ENCODE data around the gene ZBTB8A.

The ZBTB8A gene

DNA sequence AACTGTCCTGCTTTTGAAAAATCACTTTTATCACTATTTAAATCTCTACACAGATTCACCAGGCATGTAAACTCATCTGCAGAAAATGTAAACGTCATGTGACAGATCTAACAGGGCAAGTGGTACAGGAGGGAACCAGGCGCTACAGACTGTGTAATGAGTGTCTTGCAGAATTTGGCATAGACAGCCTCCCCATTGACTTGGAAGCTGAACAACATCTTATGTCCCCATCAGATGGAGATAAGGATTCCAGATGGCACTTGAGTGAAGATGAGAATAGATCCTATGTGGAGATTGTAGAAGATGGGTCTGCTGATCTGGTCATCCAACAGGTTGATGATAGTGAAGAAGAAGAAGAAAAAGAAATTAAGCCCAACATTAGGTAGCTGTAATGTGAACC, 60.8 kb downstream of the ZBTB8A start:
- Histone ChIP-seq H3K36me3 (no peaks in the 10 kb centered on the region), H3K9me3 (no peaks in the 10 kb centered on the region), H3K27me3 (no peaks in the 10 kb centered on the region), H3K27ac (no peak overlapping the region), H3K4me1 (ENCODE audit: control insufficient read depth in 1 of 2, insufficient read depth in 1 of 2, low read depth in 1 of 2, low read length in 1 of 2) (no peaks in the 10 kb centered on the region), H3K4me3 (ENCODE audit: low read depth in 1 of 2, low read length in 1 of 2) (no peak overlapping the region)
- TF ChIP-seq, protein P1, sequence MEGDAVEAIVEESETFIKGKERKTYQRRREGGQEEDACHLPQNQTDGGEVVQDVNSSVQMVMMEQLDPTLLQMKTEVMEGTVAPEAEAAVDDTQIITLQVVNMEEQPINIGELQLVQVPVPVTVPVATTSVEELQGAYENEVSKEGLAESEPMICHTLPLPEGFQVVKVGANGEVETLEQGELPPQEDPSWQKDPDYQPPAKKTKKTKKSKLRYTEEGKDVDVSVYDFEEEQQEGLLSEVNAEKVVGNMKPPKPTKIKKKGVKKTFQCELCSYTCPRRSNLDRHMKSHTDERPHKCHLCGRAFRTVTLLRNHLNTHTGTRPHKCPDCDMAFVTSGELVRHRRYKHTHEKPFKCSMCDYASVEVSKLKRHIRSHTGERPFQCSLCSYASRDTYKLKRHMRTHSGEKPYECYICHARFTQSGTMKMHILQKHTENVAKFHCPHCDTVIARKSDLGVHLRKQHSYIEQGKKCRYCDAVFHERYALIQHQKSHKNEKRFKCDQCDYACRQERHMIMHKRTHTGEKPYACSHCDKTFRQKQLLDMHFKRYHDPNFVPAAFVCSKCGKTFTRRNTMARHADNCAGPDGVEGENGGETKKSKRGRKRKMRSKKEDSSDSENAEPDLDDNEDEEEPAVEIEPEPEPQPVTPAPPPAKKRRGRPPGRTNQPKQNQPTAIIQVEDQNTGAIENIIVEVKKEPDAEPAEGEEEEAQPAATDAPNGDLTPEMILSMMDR (IDR thresholded peaks at IDR 0.05): no peak

DNA sequence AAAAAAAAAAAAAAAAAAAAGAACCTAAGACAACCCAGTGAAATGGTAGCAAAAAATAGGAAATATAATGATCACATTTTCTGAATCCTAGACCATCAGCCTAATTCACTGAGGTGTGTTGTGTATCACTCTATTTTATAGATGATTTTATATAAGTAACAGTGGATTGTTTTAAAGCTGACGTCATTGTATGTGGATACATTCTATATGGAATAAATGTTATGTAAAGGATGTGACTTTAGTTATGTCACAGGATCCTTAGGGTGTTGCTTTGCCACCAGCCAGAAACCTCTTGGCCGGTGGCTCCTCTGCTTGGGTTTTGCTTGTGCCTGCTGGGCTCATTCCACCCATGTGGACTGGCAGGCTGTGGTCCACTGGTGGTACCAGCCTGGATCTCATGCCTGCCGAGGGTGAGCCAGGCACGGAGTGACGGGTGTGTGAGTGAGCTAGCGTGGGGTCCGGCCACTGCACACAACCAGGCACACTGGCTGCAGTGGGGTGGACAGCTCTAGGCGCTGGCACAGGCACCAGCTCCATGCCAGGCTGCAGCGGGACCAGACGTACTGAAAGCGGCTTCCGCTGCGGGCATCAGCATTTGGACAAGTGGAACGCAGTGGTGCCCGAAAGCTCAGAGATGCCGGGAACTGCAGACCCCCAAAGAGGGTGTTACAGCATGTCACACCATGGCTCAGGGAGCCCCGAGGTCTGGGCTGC, 66.6 kb downstream of the ZBTB8A start:
- TF ChIP-seq, protein P1 (IDR thresholded peaks at IDR 0.05): no peak
- Histone ChIP-seq H3K4me1 (ENCODE audit: control insufficient read depth in 1 of 2, insufficient read depth in 1 of 2, low read depth in 1 of 2, low read length in 1 of 2) (no peaks in the 10 kb centered on the region), H3K36me3 (no peaks in the 10 kb centered on the region), H3K27me3 (no peaks in the 10 kb centered on the region), H3K4me3 (ENCODE audit: low read depth in 1 of 2, low read length in 1 of 2) (no peak overlapping the region), H3K27ac (no peak overlapping the region), H3K9me3 (no peaks in the 10 kb centered on the region)

DNA sequence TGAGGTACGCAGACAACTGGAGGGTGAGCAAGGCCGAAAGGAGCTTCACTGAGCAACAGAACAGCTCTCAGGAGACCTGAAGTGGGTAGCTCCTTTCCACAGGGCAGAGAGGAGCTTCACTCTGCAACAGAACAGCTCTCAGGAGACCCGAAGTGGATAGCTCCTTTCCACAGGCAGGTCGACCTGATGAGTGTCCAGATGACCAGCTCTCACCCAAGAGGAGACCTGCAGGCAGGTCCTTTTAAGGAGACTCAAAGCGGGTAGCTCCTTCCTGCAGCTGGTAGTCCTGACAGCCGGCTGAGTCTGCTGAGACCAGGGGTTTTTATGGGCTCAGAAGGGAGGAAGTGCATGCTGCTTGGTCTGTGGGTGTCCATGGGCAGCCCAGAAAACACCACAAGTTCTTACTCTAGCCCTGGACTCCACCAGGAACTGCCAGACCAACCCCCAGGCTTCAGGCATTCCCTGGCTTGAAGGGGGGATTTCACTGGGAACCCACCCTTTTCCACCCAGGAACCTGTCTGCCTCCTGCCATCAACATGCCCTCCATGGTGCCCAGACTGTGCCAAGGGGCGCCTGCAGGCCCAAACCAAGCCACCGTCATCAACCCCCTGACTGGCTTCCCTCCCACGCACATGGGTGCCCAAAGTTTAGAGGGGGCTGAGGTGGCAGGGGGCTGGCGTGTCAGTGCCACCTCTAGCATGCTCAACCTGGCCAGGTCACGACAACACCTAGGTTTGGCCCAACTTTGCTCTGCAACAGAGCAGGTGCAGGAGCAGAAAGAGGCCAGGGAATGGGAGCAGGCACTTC, 67.5 kb downstream of the ZBTB8A start:
- Histone ChIP-seq H3K27ac (no peak overlapping the region), H3K27me3 (peaks cover 2% of the 10 kb centered on the region), H3K4me1 (ENCODE audit: control insufficient read depth in 1 of 2, insufficient read depth in 1 of 2, low read depth in 1 of 2, low read length in 1 of 2) (peaks cover 0 to under 1% of the 10 kb centered on the region in 2 experiments), H3K4me3 (ENCODE audit: low read depth in 1 of 2, low read length in 1 of 2) (no peak overlapping the region), H3K36me3 (no peaks in the 10 kb centered on the region), H3K9me3 (no peaks in the 10 kb centered on the region)
- TF ChIP-seq, protein P1 (IDR thresholded peaks at IDR 0.05): no peak

DNA sequence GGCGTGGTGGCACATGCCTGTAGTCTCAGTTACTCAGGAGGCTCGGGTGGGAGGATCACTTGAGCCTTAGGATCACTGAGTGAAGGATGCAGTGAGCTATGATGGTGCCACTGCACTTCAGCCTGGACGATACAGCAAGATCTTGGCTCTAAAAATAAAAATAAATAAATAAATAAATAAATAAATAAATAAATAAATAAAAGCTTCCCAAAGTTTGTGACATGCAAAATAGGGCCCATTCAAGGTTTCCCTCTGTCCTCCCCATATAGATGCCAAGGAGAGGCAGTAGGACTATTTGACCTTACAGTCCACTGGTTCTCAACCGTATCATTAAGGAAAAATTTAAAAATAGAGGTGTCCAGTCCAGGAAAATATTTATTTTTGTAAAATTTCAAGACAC, 70.0 kb downstream of the ZBTB8A start:
- no peak overlapping the region for H3K4me3 ChIP-seq (ENCODE audit: low read depth in 1 of 2, low read length in 1 of 2)
- TF ChIP-seq, protein P1 (IDR thresholded peaks at IDR 0.05): no peak
- no peaks in the 10 kb centered on the region for H3K9me3 ChIP-seq
- peaks cover 16% of the 10 kb centered on the region for H3K27me3 ChIP-seq
- H3K36me3 ChIP-seq: no peaks in the 10 kb centered on the region
- peaks cover 7 to 9% of the 10 kb centered on the region in 2 experiments for H3K4me1 ChIP-seq (ENCODE audit: control insufficient read depth in 1 of 2, insufficient read depth in 1 of 2, low read depth in 1 of 2, low read length in 1 of 2)
- no peak overlapping the region for H3K27ac ChIP-seq

DNA sequence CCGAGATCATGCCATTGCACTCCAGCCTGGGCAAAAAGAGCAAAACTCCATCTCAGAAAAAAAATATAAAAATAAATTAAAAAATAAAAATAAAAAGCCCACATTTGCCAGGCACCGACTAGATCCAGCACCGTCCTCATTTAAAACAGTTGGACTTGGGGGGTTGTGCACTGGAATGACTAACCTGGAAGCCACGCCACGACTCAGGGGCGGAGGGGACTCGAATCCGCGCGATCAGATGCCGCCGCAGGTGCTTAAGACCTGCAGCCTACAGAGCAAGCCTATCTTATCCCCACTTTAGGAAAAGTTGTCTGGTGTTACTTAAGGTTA, 72.6 kb downstream of the ZBTB8A start:
- H3K27ac ChIP-seq: no peak overlapping the region
- peaks cover 7 to 9% of the 10 kb centered on the region in 2 experiments for H3K4me1 ChIP-seq (ENCODE audit: control insufficient read depth in 1 of 2, insufficient read depth in 1 of 2, low read depth in 1 of 2, low read length in 1 of 2)
- TF ChIP-seq, protein P1 (IDR thresholded peaks at IDR 0.05): no peak
- H3K9me3 ChIP-seq: no peaks in the 10 kb centered on the region
- H3K4me3 ChIP-seq (ENCODE audit: low read depth in 1 of 2, low read length in 1 of 2): peak overlapping the region; percentile 47 to 54
- H3K36me3 ChIP-seq: no peaks in the 10 kb centered on the region
- H3K27me3 ChIP-seq: peaks cover 16% of the 10 kb centered on the region
